Measurements from ENCODE around the gene CCDC60.

DNA sequence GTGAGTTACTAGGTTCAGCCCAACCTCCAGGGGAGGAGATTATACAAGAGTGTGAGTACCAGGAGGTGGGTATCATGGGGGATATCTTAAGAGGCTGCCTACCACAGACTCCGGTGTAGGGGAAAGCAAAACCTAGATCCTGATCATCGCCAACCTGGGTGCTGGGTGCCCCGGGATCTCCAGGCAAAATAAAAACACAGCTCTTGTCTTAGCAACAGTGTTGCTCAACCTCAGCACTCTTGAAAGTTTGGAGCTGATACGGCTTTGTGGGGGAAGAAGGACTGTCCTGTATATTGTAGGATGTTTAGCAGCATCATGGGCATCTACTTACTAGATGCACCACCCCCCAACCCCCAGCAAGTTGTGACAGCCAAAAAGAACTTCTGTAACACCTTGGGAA, 74.5 kb downstream of the CCDC60 start:
- TF ChIP-seq, protein P1, sequence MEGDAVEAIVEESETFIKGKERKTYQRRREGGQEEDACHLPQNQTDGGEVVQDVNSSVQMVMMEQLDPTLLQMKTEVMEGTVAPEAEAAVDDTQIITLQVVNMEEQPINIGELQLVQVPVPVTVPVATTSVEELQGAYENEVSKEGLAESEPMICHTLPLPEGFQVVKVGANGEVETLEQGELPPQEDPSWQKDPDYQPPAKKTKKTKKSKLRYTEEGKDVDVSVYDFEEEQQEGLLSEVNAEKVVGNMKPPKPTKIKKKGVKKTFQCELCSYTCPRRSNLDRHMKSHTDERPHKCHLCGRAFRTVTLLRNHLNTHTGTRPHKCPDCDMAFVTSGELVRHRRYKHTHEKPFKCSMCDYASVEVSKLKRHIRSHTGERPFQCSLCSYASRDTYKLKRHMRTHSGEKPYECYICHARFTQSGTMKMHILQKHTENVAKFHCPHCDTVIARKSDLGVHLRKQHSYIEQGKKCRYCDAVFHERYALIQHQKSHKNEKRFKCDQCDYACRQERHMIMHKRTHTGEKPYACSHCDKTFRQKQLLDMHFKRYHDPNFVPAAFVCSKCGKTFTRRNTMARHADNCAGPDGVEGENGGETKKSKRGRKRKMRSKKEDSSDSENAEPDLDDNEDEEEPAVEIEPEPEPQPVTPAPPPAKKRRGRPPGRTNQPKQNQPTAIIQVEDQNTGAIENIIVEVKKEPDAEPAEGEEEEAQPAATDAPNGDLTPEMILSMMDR (IDR thresholded peaks at IDR 0.05; ENCODE audit: low read length), result no peak
- no peak for TF ChIP-seq EZH2 (optimal IDR thresholded peaks at IDR 0.05; ENCODE audit: low read depth, low read length)

Data from MM.1S (cell line).